K562 (cell line): ENCODE results near the gene RAD54L. TPM values are rescaled to one million over a fixed set of nuclear protein-coding genes. Genes with fewer than 3 reads are reported as not detected.

Source experiments
- CEBPG ChIP-seq, 3 experiments: fragments of 200-800 bp in 1 of 3; sonication (Bioruptor generic) in 1 of 3; sonication (generic) in 1 of 3; formaldehyde crosslinking in 1 of 3; IDR thresholded peaks in 2 of 3; conservative IDR thresholded peaks in 1 of 3; 2 replicates each; pipeline versions ENCODE4 v1.6.1 to v1.8.0; 2016 to 2022; ENCODE audit warnings: missing compliant biosample characterization in 2 of 3, missing genetic modification characterization in 2 of 3, mild to moderate bottlenecking in 1 of 3, missing genetic modification reagents in 1 of 3
- E2F3 ChIP-seq: fragments of 250-450 bp; sonication (Bioruptor Pico); IDR thresholded peaks from 2 replicates; pipeline ENCODE4 v1.4.0; 2020; ENCODE audit warnings: mild to moderate bottlenecking
- FUS ChIP-seq: fragments of 200-400 bp; formaldehyde crosslinking; optimal IDR thresholded peaks from 2 replicates; pipeline ENCODE3; 2017; ENCODE audit warnings: low read depth, low read length
- MEIS2 ChIP-seq: fragments of 450-650 bp; IDR thresholded peaks from 2 replicates; pipeline ENCODE4 v1.6.1; 2014; ENCODE audit warnings: mild to moderate bottlenecking; ENCODE audit not compliant: partially characterized antibody
- MIER1 ChIP-seq: fragments of 450-650 bp; IDR thresholded peaks from 2 replicates; pipeline ENCODE4 v1.6.1; 2016; ENCODE audit warnings: antibody characterized with exemption, mild to moderate bottlenecking, low read depth
- MTA1 ChIP-seq: fragments of 450-650 bp; IDR thresholded peaks from 2 replicates; pipeline ENCODE4 v1.6.1; 2017; ENCODE audit warnings: borderline replicate concordance
- ZNF146 ChIP-seq: IDR thresholded peaks from one replicate; pipeline ENCODE4 v1.6.1; 2018; ENCODE audit warnings: missing compliant biosample characterization; ENCODE audit not compliant: unreplicated experiment
- ZNF316 ChIP-seq: fragments of 450-650 bp; IDR thresholded peaks from 2 replicates; pipeline ENCODE4 v1.6.1; 2016
- ZNF318 ChIP-seq, 2 experiments: fragments of 450-650 bp; IDR thresholded peaks; 2 replicates each; pipeline ENCODE4 v1.6.1; 2016; ENCODE audit warnings: mild to moderate bottlenecking in 2 of 2, borderline replicate concordance in 1 of 2, low read depth in 1 of 2, moderate library complexity in 1 of 2
- polyA plus RNA-seq, 8 experiments: library from polyadenylated mRNA; depleted of rRNA in 4 of 8; stranded (reverse) in 5 of 8; unstranded in 3 of 8; fragments of >200 nt; fragmentation: Nextera tagmentation in 2 of 8; fragmentation: Illumina TruSeq in 1 of 8; extraction: Ambion mirVana in 2 of 8; extraction: Trizol in 1 of 8; gene quantifications; 2 replicates each; pipeline versions ENCODE4 v1.2.1 to v1.2.3, GENCODE V29; 2011 to 2014; ENCODE audit warnings: inconsistent platforms in 1 of 8, missing spikeins in 1 of 8
- total RNA-seq, 7 experiments: library from RNA; depleted of rRNA in 6 of 7; stranded (reverse); fragments of >200 nt in 6 of 7; fragmentation: Illumina TruSeq in 2 of 7; extraction: Trizol in 2 of 7; gene quantifications; 2 replicates each; pipeline versions ENCODE4 v1.2.1 to v1.2.3, GENCODE V29; 2011 to 2021; ENCODE audit warnings: low replicate concordance in 1 of 7
- TF ChIP-seq, protein P1 (sequence below): fragments of 450-650 bp; formaldehyde crosslinking; IDR thresholded peaks from 2 replicates; pipeline ENCODE4 v1.4.0; 2020; ENCODE audit warnings: mild to moderate bottlenecking, moderate library complexity
- TF ChIP-seq, protein P2 (sequence below): fragments of 150-350 bp; IDR thresholded peaks from 2 replicates; pipeline ENCODE4 v1.6.1; 2014; ENCODE audit warnings: low read depth, mild to moderate bottlenecking, low read length, borderline replicate concordance

Gene RAD54L
- total and polyA plus RNA-seq, 9 of the 15 experiments (the other 6 are each of a cell fraction or from before 2014, with no cell fraction given), result 17.9 to 92.3 (median 37.5) TPM

DNA sequence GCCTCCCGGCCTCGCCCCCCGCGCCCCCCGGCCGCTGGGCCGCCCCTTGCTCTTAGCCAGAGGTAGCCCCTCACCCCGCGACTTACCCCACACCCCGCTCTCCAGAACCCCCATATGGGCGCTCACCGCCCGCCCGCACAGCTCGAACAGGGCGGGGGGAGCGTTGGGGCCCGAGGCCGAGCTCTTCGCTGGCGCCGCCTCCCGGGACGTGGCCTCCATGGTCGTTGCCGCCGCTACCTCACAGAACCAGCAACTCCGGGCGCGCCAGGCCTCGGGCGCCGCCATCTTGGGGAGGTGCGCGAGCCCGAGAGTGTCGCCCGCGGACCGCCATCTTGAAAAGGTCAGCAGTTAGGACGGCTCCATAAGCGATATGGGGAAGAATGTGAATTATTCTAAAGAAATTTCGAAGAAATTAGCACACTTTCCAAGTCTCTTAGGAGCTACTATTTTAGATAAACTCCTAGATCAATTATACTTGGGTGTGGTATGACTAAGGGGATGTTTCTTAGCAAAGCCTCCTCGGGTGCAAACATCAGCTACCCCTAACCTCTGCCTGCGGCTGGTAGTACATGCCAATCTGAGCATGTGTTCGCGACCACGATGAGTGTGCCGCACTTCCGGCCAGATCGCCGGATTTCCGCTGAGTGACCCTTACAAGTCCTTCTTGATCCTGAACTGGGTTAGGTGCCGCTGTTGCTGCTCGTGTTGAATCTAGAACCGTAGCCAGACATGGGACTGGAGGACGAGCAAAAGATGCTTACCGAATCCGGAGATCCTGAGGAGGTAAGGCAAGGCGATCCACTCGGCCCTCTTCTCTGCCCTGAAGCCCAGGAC, 55.7 kb downstream of the RAD54L start, which contains the start of the genes LRRC41 and UQCRH (continued):
- TF ChIP-seq ZNF318 (IDR thresholded peaks at IDR 0.05; ENCODE audit: borderline replicate concordance in 1 of 2, low read depth in 1 of 2) (no peak), MEIS2 (no peak), ZNF146 (CRISPR knock-in tag) (no peak), CEBPG (CRISPR knock-in tag; IDR thresholded peaks at IDR 0.05) (no peak), CEBPG (tag; conservative IDR thresholded peaks at IDR 0.05 in 1 of 2, IDR thresholded peaks at IDR 0.05 in 1 of 2) (no peak), ZNF316 (peak; percentile 77), MTA1 (no peak), FUS (no peak), E2F3 (CRISPR knock-in tag) (peak; percentile 62), MIER1 (peak; percentile 80; the same call in 1 of the 2 replicates)
- TF ChIP-seq, protein P1, sequence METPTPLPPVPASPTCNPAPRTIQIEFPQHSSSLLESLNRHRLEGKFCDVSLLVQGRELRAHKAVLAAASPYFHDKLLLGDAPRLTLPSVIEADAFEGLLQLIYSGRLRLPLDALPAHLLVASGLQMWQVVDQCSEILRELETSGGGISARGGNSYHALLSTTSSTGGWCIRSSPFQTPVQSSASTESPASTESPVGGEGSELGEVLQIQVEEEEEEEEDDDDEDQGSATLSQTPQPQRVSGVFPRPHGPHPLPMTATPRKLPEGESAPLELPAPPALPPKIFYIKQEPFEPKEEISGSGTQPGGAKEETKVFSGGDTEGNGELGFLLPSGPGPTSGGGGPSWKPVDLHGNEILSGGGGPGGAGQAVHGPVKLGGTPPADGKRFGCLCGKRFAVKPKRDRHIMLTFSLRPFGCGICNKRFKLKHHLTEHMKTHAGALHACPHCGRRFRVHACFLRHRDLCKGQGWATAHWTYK (CRISPR knock-in tag), result no peak
- TF ChIP-seq, protein P2, sequence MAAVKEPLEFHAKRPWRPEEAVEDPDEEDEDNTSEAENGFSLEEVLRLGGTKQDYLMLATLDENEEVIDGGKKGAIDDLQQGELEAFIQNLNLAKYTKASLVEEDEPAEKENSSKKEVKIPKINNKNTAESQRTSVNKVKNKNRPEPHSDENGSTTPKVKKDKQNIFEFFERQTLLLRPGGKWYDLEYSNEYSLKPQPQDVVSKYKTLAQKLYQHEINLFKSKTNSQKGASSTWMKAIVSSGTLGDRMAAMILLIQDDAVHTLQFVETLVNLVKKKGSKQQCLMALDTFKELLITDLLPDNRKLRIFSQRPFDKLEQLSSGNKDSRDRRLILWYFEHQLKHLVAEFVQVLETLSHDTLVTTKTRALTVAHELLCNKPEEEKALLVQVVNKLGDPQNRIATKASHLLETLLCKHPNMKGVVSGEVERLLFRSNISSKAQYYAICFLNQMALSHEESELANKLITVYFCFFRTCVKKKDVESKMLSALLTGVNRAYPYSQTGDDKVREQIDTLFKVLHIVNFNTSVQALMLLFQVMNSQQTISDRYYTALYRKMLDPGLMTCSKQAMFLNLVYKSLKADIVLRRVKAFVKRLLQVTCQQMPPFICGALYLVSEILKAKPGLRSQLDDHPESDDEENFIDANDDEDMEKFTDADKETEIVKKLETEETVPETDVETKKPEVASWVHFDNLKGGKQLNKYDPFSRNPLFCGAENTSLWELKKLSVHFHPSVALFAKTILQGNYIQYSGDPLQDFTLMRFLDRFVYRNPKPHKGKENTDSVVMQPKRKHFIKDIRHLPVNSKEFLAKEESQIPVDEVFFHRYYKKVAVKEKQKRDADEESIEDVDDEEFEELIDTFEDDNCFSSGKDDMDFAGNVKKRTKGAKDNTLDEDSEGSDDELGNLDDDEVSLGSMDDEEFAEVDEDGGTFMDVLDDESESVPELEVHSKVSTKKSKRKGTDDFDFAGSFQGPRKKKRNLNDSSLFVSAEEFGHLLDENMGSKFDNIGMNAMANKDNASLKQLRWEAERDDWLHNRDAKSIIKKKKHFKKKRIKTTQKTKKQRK, result no peak
